ENCODE results near the gene LRP5. TPM values are rescaled to one million over a fixed set of nuclear protein-coding genes. Genes with fewer than 3 reads are reported as not detected.
A peak's percentile ranks its signal among the peaks of the same experiment; 100 is the strongest.

Gene LRP5
- total RNA-seq, 2 donors from 2014 or later, result 81.0 to 110 TPM

DNA sequence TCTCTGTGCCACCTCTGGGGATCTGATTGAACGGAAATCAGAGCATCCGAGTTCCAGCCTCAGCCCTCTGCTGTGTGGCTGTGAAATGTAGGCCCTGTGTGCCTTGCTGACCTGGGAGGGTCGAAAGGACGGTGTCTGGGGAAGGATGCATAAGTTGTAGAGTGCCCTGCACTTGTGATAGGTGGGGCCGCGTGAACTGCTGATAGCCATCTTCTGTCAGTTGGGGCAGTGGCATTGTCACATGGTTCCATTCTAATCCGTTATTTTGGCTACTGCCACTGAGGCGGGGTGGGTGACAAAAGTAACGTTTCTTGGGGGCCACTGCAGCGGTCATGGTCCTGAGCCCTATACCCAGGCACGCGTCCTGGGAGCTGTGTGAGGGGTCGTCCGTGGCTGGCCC, 63.4 kb downstream of the LRP5 start:
- Histone ChIP-seq H3K27me3 (no peaks in the 10 kb centered on the region), H3K9me3 (no peaks in the 10 kb centered on the region), H3K27ac (no peak overlapping the region), H3K4me1 (peaks cover 32% of the 10 kb centered on the region), H3K4me3 (no peak overlapping the region), H3K9ac (ENCODE audit: low read depth in 2 of 2, low read length in 2 of 2) (no peak overlapping the region), H3K36me3 (no peaks in the 10 kb centered on the region)
- no peak for TF ChIP-seq CTCF (IDR thresholded peaks at IDR 0.05)
- intact Hi-C loops (cut with DNase I), result no loop called here
- DNase-seq, result no peak

GRCh38 chr11:68377389-68377795, 65.0 kb downstream of the LRP5 start:
- DNase-seq, result no peak
- no peak overlapping the region for H3K4me3 ChIP-seq
- peaks cover 44% of the 10 kb centered on the region for H3K4me1 ChIP-seq
- TF ChIP-seq CTCF (IDR thresholded peaks at IDR 0.05), result no peak
- intact Hi-C loops (cut with DNase I), result no loop called here
- H3K27me3 ChIP-seq, result no peaks in the 10 kb centered on the region
- no peaks in the 10 kb centered on the region for H3K36me3 ChIP-seq
- no peaks in the 10 kb centered on the region for H3K9me3 ChIP-seq
- H3K27ac ChIP-seq, result no peak overlapping the region
- H3K9ac ChIP-seq (ENCODE audit: low read depth in 2 of 2, low read length in 2 of 2), result no peak overlapping the region

DNA sequence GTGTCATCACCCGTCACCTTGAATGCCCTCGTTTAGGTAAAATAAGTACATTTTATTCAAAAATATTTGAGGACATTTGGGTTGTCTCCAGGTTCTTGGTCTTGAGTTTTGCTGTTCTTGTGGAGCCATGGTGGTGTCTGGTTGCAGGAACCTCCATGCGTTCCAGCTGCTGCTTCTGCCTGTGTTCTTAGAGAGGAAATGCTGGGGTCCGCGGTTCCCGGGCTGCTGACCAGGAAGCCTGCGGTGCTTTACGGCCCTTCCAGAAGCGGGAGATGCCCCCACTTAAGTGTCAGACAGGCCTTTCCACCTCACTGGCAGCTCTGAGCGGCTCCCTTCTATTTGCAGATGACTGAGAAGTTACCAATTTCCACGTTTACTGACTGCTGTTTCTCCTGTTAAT, 66.8 kb downstream of the LRP5 start:
- TF ChIP-seq CTCF (IDR thresholded peaks at IDR 0.05), result no peak

GRCh38 chr11:68380786-68381622, 68.6 kb downstream of the LRP5 start:
- intact Hi-C loops (cut with DNase I), result loop anchor here (5.0 to 10.0 kb wide), 2 partner anchors 66 to 124 kb away; partner anchors contain the start of gene LRP5
- Histone ChIP-seq H3K36me3 (no peaks in the 10 kb centered on the region), H3K9me3 (no peaks in the 10 kb centered on the region), H3K27me3 (no peaks in the 10 kb centered on the region), H3K9ac (ENCODE audit: low read depth in 2 of 2, low read length in 2 of 2) (peak overlapping the region; percentile 55 to 73), H3K4me3 (no peak overlapping the region), H3K4me1 (peaks cover 29% of the 10 kb centered on the region), H3K27ac (peak overlapping the region; percentile 79)
- DNase-seq, result no peak
- no peak for TF ChIP-seq CTCF (IDR thresholded peaks at IDR 0.05)

More for the DNA sequence above, 66.8 kb downstream of the LRP5 start:
- Histone ChIP-seq H3K4me1 (peaks cover 38% of the 10 kb centered on the region), H3K36me3 (no peaks in the 10 kb centered on the region), H3K4me3 (no peak overlapping the region), H3K9ac (ENCODE audit: low read depth in 2 of 2, low read length in 2 of 2) (peak overlapping the region in 1 of 2 donors; percentile 29), H3K9me3 (no peaks in the 10 kb centered on the region), H3K27me3 (no peaks in the 10 kb centered on the region), H3K27ac (peak overlapping the region; percentile 79)
- DNase-seq, result no peak
- intact Hi-C loops (cut with DNase I), result no loop called here

DNA sequence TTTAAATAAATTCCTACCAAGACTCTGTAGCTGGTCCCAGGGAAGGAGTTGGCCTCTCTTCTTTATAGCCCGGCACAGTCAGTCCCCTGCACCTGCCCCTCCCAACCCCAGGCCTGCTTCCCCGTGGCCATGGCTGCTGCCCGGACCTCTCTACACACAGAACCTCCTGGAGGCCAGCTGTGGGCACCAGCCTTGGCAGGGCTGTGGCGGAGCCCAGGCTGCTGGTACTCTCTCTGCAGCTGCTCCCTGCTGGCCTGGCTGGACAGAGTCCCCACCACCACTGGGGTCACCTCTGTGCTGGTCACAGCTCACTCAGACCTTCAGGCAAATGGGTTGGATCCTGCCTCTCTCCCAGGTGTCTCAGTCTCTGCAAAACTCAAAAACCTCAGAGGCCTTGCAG, 69.3 kb downstream of the LRP5 start:
- intact Hi-C loops (cut with DNase I), result loop anchor here (5.0 to 10.0 kb wide), 2 partner anchors 67 to 124 kb away; partner anchors contain the start of gene LRP5
- no peak for DNase-seq
- peak overlapping the region; percentile 79 for H3K27ac ChIP-seq
- H3K4me3 ChIP-seq, result no peak overlapping the region
- TF ChIP-seq CTCF (IDR thresholded peaks at IDR 0.05), result no peak
- H3K9me3 ChIP-seq, result no peaks in the 10 kb centered on the region
- H3K9ac ChIP-seq (ENCODE audit: low read depth in 2 of 2, low read length in 2 of 2), result peak overlapping the region in 1 of 2 donors; percentile 9
- H3K27me3 ChIP-seq, result no peaks in the 10 kb centered on the region
- peaks cover 29% of the 10 kb centered on the region for H3K4me1 ChIP-seq
- peaks cover 4% of the 10 kb centered on the region for H3K36me3 ChIP-seq

All from colonic mucosa (tissue), 4 donors.